Measurements from ENCODE around the gene DZIP3.
"Not testable (repeated sequence)": the region's sequence is repeated elsewhere in the genome, so short reads cannot be mapped to it uniquely, and the experiment has no call there.

Gene DZIP3

DNA sequence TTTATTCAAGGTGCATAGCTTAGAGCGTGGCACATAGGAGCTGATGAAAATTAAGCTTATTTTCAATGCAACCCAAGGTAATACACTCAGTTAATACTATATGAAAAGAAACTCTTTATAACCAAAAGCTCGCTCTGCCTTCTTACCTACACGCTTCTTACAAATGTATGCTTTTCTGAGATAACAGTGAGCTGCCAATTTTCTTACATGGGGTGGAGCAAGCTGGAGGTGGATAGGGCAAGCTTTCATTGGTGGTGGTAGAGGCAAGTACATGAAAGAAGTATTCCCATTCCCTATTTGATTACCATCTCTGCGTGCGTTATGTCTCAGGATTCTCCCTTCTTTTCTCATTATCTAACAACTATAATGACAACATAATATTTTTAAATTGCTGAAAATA, 8.9 kb downstream of the DZIP3 start:
- no peak for DNase-seq (ENCODE audit: low read depth in 2 of 2)

DNA sequence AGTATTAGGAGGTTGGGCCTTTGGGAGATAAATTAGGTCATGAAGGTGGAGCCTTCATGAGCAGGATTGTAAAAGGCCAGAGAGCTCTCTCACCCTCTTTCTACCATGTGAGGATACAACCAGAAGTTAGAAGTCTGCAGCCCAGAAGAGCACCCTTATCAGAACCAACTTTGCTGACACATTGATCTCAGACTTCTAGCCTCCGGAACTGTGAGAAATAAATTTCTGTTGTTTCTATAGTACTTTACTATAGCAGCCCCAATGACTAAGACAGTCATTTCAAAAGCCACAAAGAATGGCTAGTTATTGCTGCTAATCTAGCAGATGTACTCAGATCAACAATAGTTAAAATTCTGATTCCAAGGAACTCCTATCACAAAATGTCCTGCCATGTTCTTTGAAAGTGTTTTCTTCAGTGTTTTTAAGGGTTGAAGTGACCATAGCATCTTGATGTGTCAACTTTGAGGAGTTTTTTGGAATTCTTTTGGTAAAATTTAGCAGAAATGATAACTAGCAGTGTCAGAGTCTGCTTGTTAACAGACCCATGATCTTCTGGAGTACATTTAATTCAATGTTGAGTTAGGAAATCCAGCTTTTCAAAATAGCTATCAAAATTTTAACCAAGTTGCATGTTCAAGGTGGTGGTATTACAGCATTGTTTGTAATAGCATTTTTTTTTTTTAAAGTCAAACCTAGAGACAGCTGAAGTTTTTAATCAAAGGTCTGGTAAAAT, 10.3 kb downstream of the DZIP3 start:
- DNase-seq (ENCODE audit: low read depth in 2 of 2): no peak

DNA sequence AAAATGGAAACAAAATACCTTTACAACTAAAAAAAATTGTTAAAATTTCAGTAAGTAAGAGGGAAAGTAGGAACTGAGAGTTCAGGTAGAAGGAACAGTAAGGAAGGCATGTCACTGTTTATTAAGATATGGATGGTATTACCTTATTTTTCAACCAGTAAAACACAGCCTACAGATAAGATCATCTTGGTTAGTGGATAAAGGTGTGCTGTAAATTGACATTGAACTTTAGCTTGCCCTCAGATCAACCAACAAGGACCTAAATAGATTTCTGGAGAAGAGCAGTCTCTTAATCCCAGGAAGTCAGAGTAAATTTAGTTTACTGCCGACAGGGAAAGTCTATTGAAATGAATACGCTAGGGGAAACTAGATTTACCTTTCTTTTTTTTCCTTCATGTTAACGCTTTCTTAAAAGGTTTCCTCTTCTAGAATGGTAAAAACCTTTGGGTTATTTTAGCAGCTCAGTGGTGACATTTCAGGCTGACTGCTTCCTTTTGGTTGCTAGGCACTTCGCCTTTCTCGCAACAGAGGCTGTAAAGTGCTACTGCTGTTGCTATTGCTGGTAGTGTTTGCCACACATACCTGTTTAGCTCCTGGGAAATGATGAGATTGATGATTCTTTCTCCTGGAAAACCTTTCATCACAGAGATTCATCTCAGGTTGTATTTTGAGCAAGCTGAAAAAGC, 12.9 kb downstream of the DZIP3 start:
- DNase-seq (ENCODE audit: low read depth in 2 of 2): no peak

DNA sequence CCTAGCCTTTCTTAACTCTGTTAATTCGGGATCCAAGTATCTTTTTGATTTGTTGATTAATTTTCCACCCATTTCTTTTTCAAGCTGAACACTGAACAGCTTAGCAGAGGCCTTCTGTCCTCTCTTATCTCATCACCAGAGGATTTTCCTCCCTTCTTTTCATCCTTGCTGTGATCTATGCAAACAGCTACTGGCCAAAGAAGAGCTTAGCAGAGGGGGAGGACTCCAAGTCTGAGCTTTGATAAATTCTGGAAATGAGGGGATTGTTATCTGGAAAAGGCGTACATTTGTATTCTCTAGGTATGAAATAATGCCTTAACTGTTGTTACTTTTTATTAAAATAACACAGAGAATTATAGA, 13.4 kb downstream of the DZIP3 start:
- DNase-seq (ENCODE audit: low read depth in 2 of 2): no peak

DNA sequence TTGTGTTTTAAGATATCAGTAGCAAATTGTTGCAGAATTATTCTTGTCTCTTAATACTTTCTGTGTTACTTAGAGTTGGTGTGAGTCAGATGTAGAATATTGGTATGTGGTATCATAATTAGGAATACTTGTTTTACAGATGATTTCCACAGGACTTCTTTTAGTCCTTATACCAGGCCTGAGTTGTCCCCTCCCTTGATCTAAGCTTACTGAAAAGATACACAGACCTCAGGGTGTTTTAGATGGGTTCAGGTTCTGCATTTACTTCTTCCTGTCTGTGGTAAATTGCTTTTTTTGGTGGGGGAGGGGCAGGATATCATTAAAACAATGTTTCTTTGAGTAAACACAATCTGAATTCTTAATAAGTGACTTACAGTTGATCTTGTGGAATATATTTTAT, 14.2 kb downstream of the DZIP3 start:
- no peak for DNase-seq (ENCODE audit: low read depth in 2 of 2)

DNA sequence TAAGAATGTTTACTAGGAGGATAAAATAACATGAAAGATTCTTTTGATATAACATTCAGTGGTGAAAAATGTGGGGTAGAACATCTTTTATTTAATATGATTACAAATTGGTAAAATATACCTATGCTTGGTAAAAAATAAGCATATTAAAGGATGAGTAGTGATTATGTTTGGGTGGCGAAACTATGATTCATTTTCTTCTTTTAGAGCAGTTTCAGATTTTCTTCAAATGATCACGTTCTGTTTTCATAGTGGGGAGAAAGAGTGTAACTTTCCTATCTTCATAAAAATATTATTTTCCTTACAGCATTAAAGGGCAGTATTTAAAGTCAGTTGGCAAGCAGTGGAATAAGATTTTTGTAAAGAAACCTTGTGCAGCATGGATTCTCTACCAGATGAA, 15.5 kb downstream of the DZIP3 start:
- DNase-seq (ENCODE audit: low read depth in 2 of 2): no peak

DNA sequence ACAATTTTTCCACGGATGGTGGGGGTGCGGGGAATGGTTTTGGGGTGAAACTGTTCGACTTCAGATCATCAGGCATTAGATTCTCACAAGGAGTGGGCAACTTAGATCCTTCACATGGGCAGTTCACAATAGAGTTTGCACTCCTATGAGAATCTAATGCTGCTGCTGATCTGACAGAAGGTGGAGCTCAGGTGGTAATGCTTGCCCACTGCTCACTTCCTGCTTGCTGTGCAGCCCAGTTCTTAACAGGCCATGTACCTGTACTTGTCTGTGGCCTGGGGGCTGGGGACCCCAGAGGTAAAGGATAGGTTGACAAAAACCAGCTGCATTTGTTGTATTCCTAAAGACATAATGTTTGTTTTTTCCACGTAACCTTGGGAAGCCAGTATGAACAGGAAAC, 16.0 kb downstream of the DZIP3 start:
- DNase-seq (ENCODE audit: low read depth in 2 of 2): no peak

DNA sequence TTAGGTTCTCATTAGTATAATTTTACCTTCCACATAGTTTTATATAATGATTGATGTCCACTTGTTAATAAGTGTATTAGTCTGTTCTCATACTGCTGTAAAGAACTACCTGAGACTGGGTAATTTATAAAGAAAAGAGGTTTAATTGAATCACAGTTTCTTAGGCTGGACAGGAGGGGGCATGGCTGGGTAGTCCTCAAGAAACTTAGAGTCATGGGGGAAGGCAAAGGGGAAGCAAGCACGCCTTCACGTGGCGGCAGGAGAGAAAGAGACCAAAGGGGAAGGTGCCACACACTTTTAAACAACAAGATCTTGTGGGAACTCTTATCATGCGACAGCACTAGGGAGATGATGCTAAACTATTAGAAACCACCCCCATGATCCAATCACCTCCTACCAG, 19.2 kb downstream of the DZIP3 start:
- DNase-seq (ENCODE audit: low read depth in 2 of 2): no peak

DNA sequence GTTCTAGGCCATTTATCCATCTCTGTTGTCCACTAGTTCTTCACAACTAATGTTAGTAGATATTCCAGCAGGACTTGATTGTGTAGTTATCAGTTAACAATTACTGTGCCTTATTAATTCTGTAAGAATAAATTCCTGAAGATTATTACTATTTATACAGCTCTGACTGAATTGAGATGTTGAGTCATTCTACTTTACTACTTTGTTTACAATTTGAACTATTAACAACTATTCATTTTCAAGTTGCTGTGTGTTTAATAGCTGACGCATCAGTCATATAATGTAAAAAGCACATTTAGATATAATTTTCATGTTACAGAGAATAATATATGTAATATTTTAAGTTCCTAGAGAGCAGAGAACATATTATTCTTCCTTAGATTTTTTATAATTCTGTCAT, 21.1 kb downstream of the DZIP3 start:
- DNase-seq (ENCODE audit: low read depth in 2 of 2): no peak

DNA sequence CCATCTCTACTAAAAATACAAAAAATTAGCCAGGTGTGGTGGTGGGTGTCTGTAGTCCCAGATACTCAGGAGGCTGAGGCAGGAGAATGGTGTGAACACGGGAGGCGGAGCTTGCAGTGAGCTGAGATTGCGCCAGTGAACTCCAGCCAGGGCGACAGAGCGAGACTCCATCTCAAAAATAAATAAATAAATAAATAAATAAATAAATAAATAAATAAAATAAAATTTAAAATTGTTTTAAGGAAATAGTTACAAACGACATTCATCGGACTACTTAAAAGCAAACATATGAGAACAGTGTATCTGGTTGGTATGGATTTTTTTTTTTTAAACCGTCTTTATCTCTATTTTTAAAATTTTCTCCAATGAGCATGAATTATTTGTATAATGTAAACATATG, 26.6 kb downstream of the DZIP3 start:
- not testable (repeated sequence) for DNase-seq (ENCODE audit: low read depth in 2 of 2)

DNA sequence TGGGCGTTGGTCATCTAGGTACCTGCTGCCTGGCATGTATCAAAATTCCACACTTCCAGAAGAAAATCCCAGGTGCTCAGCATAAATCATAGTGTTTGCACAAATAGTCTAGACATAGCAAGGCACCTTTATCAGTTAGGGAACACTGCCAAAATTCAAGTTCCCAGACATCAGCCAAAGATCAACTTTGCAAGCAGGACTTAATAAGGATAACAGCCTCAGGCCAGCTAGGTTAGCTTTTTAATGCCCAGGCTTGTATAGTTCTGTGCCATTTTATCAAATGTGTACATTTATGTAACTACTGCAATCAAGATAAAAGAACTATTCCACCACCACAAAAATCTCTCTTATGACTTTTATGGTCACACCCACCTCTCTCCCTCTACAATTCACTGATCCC, 30.7 kb downstream of the DZIP3 start:
- no peak for DNase-seq (ENCODE audit: low read depth in 2 of 2)

DNA sequence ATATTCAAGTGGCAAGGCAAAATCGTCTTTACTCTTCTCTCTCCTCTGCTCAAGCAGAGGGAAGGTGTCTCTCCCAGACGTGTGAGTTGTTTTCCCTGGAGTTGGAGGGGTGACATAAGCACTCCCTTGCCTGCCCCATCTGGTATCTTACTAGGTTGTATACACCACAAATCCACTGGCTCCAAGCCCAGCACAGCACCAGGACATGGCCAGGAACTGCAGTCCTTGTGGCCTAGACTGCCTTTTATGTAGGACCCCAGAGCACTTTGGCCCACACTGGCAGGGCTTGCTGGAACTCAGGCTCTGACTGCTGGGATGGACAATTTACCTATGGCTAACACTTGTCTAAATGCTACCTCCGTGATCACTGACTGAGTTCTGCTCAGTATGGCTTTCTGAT, 34.0 kb downstream of the DZIP3 start:
- no peak for DNase-seq (ENCODE audit: low read depth in 2 of 2)

DNA sequence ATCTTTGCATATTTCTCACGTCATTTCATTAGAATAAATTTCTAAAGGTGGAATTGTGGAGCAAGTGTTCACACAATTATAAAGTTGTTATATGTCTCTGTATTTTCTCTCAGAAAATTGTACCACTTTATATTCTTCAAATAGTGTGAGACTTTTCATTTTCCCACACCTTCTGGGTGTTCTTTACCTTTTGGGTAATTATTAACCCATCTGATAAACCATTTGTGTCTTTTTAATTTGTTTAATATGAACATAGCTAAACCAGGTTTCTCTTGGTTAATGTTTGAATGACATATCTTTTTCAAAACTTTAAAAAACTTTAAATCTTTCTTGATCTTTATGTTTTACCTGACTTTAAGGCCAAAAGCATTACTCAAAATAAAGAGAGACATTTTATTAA, 40.5 kb downstream of the DZIP3 start:
- DNase-seq (ENCODE audit: low read depth in 2 of 2): no peak

DNA sequence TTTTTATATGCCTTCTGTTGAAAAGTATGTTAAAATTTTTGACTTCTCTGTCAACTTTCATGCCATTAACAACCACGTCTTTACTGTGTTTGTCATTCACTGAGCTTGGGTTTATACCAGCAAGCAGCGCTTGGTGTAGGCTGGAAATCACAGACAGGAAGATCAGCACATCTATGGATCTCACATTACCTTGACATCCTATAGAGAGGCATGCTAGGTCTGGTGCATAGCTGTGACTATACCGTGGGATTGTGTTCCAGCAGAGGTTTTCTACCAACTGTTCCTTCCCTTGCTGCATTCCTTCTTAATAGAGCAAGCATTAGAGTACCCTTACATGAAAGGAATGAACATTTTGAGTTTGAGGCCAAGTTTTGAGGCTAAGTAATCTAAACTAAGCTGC, 53.0 kb downstream of the DZIP3 start:
- no peak for DNase-seq (ENCODE audit: low read depth in 2 of 2)

DNA sequence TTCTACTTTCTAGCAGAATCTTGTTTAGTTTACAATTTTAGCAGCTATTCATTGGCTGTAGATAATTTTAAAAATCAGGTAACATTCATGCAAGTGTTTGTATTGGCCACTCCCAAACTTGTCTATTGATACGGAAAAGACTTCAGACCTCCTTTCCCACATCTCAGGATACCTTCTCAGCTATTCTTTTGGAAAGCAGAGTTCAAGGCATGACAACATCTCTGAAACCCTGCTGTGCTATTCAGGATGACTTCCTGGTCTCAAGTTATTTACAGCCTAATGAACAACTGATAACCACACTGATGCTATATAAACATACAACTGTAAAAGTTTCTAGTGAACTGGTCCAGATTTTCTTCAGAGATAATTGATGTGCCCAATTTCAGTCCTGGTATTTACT, 55.8 kb downstream of the DZIP3 start:
- no peak for DNase-seq (ENCODE audit: low read depth in 2 of 2)

DNA sequence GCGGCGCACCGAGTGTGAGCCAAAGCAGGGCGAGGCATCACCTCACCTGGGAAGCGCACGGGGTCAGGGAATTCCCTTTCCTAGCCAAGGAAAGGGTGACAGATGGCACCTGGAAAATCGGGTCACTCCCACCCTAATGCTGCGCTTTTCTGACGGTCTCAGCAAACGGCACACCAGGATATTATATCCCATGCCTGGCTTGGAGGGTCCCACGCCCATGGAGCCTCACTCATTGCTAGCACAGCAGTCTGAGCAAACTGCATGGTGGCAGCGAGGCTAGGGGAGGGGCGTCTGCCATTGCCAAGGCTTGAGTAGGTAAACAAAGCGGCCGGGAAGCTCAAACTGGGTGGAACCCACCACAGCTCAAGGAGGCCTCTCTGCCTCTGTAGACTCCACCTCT, 66.1 kb downstream of the DZIP3 start:
- DNase-seq (ENCODE audit: low read depth in 2 of 2): not testable (repeated sequence)

DNA sequence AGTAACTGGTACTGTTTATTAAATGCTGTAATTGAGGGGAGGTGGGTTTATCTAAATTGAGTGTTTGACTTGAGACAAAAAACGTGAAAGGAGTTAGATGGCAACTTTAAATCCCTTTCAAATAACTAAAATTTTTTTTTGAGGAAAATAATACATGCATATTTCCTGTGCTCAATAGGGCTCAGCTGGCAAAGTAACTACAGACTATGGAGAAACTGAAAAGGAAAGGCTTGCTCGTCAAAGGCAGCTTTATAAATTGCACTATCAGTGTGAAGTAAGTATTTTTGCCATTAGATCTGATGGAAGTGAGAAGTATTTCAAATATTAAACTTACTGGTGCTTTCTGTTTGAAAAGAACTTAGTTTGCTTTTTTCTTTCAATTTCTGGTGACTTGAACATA, 72.2 kb downstream of the DZIP3 start:
- DNase-seq (ENCODE audit: low read depth in 2 of 2): no peak

DNA sequence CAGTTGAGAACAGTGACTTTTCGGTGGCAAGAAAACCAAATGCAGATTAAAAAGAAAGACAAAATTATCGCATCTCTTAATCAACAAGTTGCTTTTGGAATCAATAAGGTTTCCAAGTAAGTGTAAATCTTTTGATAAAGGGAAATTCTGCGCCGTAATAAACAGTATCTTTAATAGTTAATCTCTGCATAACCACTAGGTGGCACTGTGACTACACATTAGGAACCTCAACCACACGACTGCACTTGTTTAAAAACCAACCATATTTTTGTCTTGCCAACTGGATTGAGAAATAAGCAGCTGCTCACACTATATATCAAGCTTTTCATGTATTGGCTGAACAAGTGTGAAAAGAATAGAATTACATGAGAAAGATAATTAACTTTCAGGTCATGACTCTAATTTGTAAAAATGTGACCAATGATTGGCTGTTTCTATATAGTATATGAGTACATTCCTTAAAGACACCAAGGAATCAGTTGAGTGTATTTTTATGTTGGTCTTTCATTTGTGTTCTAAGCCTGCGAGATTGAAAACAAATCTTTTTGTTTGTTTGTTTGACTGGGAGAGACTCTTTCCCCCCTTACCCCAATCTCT, 72.7 kb downstream of the DZIP3 start:
- DNase-seq (ENCODE audit: low read depth in 2 of 2): no peak

DNA sequence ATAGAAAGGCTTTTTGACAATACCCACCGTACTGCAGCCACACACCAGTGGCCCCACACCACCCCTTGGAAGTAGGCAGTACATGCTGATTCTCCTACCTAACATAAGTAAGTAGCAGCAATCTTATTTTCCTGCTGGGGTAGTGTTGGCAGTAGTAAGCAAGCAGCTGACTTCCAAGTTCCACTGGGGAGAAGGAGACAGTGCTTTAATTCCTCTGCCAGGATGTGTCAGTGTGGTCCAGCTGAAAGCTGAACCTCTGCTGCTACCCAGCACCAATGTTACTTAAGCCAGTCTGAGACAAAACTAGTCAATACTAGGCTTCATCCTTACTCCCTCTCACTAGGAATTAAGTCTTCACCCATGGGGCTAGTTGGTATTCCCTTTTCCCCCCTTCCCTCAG, 74.7 kb downstream of the DZIP3 start:
- DNase-seq (ENCODE audit: low read depth in 2 of 2): no peak

DNA sequence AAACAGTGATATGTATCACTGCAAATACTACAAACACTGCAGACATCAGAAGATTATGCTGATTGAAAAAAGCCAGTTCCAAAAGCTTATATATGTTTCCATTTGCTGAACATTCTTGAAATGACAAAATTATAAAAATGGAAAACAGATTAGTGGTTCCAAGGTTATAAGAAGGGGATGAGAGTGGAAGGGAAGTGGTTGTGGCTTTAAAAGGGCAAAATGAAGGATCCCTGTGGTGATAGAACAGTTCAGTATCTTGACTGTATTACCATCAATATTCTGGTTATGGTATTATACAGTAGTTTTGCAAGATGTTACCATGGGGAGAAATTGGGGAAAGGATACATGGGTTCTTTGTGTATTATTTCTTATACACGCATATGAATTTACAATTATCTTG, 77.8 kb downstream of the DZIP3 start:
- no peak for DNase-seq (ENCODE audit: low read depth in 2 of 2)

DNA sequence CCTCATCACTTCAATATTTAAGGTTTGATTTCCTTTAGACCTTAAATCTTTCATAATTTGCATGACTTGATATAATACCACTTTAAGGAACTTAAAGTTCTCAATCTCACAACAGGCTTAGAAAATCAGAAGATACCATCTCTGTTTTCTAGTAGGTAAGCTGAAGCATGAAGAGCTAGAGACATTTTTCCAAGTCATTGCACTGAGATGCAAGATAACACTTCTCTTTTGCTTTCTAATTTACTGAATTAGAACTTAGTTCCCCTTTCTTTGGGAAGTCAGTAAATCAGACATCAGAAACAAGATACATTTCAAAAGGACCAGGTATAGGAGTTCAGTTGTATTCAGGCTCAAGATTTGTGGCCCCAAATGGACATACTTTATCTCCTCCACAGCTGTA, 79.7 kb downstream of the DZIP3 start:
- DNase-seq (ENCODE audit: low read depth in 2 of 2): no peak

DNA sequence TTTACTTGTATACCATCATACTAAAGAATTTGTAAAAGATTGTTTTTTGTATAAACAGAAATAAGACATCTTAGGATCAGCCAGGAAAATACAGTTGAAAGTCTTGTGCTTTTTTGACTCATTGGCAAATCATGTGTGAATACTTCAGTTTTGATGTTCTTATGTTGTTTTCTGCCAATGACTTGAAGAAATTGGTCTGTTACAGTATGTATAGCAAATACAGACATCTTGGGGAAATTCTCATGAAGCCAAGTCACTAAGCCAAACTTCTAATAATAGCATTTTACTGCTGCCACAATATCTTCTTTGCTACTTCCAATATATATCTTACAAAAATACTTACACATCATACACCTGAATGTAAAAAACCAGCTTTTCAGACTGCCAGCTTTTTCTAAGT, 83.2 kb downstream of the DZIP3 start:
- DNase-seq (ENCODE audit: low read depth in 2 of 2): no peak

DNA sequence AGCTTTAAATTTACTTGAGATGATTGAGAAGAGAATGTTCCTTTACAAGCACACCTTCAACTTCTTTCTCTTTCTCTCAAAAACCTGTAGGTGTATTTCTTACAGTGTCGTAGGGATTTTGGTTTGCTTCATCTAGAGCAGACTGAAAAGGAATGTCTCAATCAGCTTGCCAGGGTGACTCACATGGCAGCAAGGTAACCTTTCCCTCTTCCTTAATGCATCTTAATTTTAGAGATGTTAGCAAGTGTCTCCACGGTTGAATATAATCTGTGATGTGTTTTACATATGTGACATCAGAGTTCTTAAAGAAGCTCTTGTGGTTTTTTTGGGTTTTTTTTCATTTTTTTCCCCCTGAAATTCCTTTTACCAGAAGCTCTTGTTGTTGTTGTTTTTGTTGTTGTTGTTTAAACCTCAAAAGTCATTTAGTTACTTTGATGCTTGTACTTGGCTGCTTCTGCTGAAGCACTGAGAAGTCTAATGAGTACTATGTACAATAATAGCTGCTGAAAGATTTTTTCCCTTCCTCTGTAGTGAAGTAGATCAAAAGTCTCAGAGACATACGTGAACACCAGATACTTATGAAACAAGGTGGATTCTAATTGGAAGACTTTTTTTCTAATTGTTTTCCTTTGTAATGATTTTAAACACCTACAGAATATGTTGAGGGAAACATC, 84.6 kb downstream of the DZIP3 start:
- DNase-seq (ENCODE audit: low read depth in 2 of 2): no peak

Measured in stimulated activated CD8-positive, alpha-beta memory T cell treated with anti-CD3 and anti-CD28 coated beads, Interleukin-2, amount 100 ng/mL, for 48 hours (primary cell).